Stimulated activated CD8-positive, alpha-beta memory T cell treated with anti-CD3 and anti-CD28 coated beads, Interleukin-7, amount 100 ng/mL, for 1 hour (primary cell): ENCODE measurements around the gene EIPR1.
A peak's percentile ranks its signal among the peaks of the same experiment; 100 is the strongest.
"Not testable (repeated sequence)": the region's sequence is repeated elsewhere in the genome, so short reads cannot be mapped to it uniquely, and the experiment has no call there.

Experiments used
- DNase-seq, 2 donors: peaks; one replicate each; pipeline ENCODE4 v3.0.0-alpha.2; 2020; ENCODE audit warnings: low read depth in 2 of 2

Gene EIPR1

GRCh38 chr2:3403587-3404334 lies 26.1 kb upstream of the EIPR1 start:
- no peak for DNase-seq

GRCh38 chr2:3399829-3400228 lies 22.2 kb upstream of the EIPR1 start:
- DNase-seq: no peak

GRCh38 chr2:3399381-3399780 lies 21.8 kb upstream of the EIPR1 start:
- DNase-seq: no peak

- no peak for DNase-seq
Measured at GRCh38 chr2:3398857-3399256, 21.2 kb upstream of the EIPR1 start.

GRCh38 chr2:3396920-3397559 lies 19.4 kb upstream of the EIPR1 start:
- no peak for DNase-seq

GRCh38 chr2:3392216-3392615 lies 14.6 kb upstream of the EIPR1 start:
- no peak for DNase-seq

GRCh38 chr2:3390041-3390440 lies 12.4 kb upstream of the EIPR1 start:
- DNase-seq: no peak

GRCh38 chr2:3389193-3389592 lies 11.6 kb upstream of the EIPR1 start:
- no peak for DNase-seq

GRCh38 chr2:3388412-3388738 lies 10.8 kb upstream of the EIPR1 start:
- no peak for DNase-seq

- DNase-seq: no peak
Measured at GRCh38 chr2:3387644-3388411, 10.2 kb upstream of the EIPR1 start.

- DNase-seq: no peak
Measured at GRCh38 chr2:3387011-3387410, 9.4 kb upstream of the EIPR1 start.

- no peak for DNase-seq
Measured at GRCh38 chr2:3386448-3386958, 8.9 kb upstream of the EIPR1 start.

- peak; percentile 81 to 84 for DNase-seq
Measured at GRCh38 chr2:3379647-3380534, 2.3 kb upstream of the EIPR1 start, which contains the start of gene TRAPPC12. Gene TRAPPC12, plus strand, starts transcription at chr2:3379694. Its CDS starts 7,930 bp downstream, at chr2:3387624.

- DNase-seq: no peak
Measured at GRCh38 chr2:3379339-3379646, 1.7 kb upstream of the EIPR1 start.

- DNase-seq: no peak
Measured at GRCh38 chr2:3377279-3377611, 373 bp downstream of the EIPR1 start.

GRCh38 chr2:3376821-3377220 lies 797 bp downstream of the EIPR1 start:
- DNase-seq: no peak

- not testable (repeated sequence) for DNase-seq
Measured at GRCh38 chr2:3369340-3370181, 8.1 kb downstream of the EIPR1 start.

- no peak for DNase-seq
Measured at GRCh38 chr2:3368261-3368722, 9.3 kb downstream of the EIPR1 start.

GRCh38 chr2:3365219-3365618 lies 12.4 kb downstream of the EIPR1 start:
- no peak for DNase-seq

- DNase-seq: no peak
Measured at GRCh38 chr2:3361518-3362389, 15.9 kb downstream of the EIPR1 start.
